ENCODE measurements around the gene HNRNPA2B1.

DNA sequence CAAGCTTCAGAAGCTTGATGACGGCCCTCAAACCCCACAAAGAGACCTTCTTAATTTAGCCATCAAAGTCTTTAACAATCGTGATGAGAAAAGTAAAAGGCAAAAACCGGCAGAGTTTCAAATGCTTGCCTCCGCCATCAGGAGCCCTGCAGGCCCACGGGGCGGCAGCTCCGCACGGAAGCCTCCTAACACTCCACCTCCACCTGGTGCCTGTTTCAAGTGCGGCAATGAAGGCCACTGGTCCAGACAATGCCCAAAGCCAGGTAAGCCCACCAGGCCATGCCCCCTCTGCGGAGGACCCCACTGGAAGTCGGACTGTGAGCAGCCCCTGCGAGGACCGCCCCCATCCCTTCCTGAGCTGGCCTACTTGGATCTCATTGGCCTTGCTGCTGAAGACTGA, 44.6 kb upstream of the HNRNPA2B1 start:
- TF ChIP-seq CTCF (IDR thresholded peaks at IDR 0.05) = no peak
- TF ChIP-seq POLR2A (IDR thresholded peaks at IDR 0.05) = no peak

Data from sigmoid colon (tissue), 3 donors.